ENCODE data around the gene CTNND1. TPM values are rescaled to one million over a fixed set of nuclear protein-coding genes. Genes with fewer than 3 reads are reported as not detected.

Gene CTNND1
- total RNA-seq, 2 donors from 2014 or later: 190 to 216 TPM

GRCh38 chr11:57741132-57742086, 20.2 kb upstream of the CTNND1 start, which contains the start of gene SELENOH:
TSS of gene SELENOH (plus strand) at chr11:57741491. CDS start at chr11:57741596, 105 bp downstream.
- Mint-ChIP-seq H3K4me3 (peak within 1 kb of the TSS; percentile 98), H3K27ac (peak within 1 kb of the TSS; percentile 97), H3K9me3 (no peaks in the 10 kb centered on the region), H3K27me3 (ENCODE audit: insufficient read depth) (no peaks in the 10 kb centered on the region), H3K4me1 (peaks cover 11% of the 10 kb centered on the region), H3K36me3 (ENCODE audit: low read depth) (peaks cover 50% of the 10 kb centered on the region)
- Histone ChIP-seq H3K27me3 (ENCODE audit: control insufficient read depth, insufficient read depth, low read length, poor library complexity, severe bottlenecking) (no peaks in the 10 kb centered on the region), H3K36me3 (ENCODE audit: control insufficient read depth, insufficient read depth, low read length) (peaks cover 66% of the 10 kb centered on the region), H3K4me3 (ENCODE audit: low read length) (peak within 1 kb of the TSS; percentile 94), H3K4me1 (ENCODE audit: control insufficient read depth, insufficient read depth, low read length) (no peaks in the 10 kb centered on the region), H3K9me3 (ENCODE audit: control insufficient read depth, low read length) (no peaks in the 10 kb centered on the region), H3K9ac (ENCODE audit: extremely low read depth, low read length, poor library complexity, severe bottlenecking) (peak within 1 kb of the TSS; percentile 87), H3K27ac (ENCODE audit: low read depth, low read length) (peak within 1 kb of the TSS; percentile 86)
- WGBS, 2 experiments (ENCODE audit: insufficient coverage in 1 of 2, insufficient read length in 1 of 2): 0% methylated on average over 42 to 75 of the region's 75 CpGs
- TF ChIP-seq CTCF (conservative IDR thresholded peaks at IDR 0.05): no peak
- peak; percentile 99 for DNase-seq

GRCh38 chr11:57742087-57742452, 19.5 kb upstream of the CTNND1 start:
- peaks cover 9% of the 10 kb centered on the region for H3K4me1 Mint-ChIP-seq
- 0 to 3% methylated on average over 2 to 10 of the region's 10 CpGs for WGBS, 2 experiments (ENCODE audit: insufficient coverage in 1 of 2, insufficient read length in 1 of 2)
- no peaks in the 10 kb centered on the region for H3K27me3 Mint-ChIP-seq (ENCODE audit: insufficient read depth)
- no peaks in the 10 kb centered on the region for H3K4me1 ChIP-seq (ENCODE audit: control insufficient read depth, insufficient read depth, low read length)
- TF ChIP-seq CTCF (conservative IDR thresholded peaks at IDR 0.05): no peak
- peaks cover 49% of the 10 kb centered on the region for H3K36me3 Mint-ChIP-seq (ENCODE audit: low read depth)
- no peaks in the 10 kb centered on the region for H3K9me3 ChIP-seq (ENCODE audit: control insufficient read depth, low read length)
- peak overlapping the region; percentile 86 for H3K27ac ChIP-seq (ENCODE audit: low read depth, low read length)
- H3K27me3 ChIP-seq (ENCODE audit: control insufficient read depth, insufficient read depth, low read length, poor library complexity, severe bottlenecking): no peaks in the 10 kb centered on the region
- no peak for DNase-seq
- H3K4me3 ChIP-seq (ENCODE audit: low read length): peak overlapping the region; percentile 94
- peak overlapping the region; percentile 87 for H3K9ac ChIP-seq (ENCODE audit: extremely low read depth, low read length, poor library complexity, severe bottlenecking)
- H3K9me3 Mint-ChIP-seq: no peaks in the 10 kb centered on the region
- H3K4me3 Mint-ChIP-seq: peak overlapping the region; percentile 98
- H3K36me3 ChIP-seq (ENCODE audit: control insufficient read depth, insufficient read depth, low read length): peaks cover 66% of the 10 kb centered on the region
- peak overlapping the region; percentile 97 for H3K27ac Mint-ChIP-seq

- Histone ChIP-seq H3K27me3 (ENCODE audit: control insufficient read depth, insufficient read depth, low read length, poor library complexity, severe bottlenecking) (no peaks in the 10 kb centered on the region), H3K27ac (ENCODE audit: low read depth, low read length) (no peak overlapping the region)
- H3K4me1 Mint-ChIP-seq: peaks cover 9% of the 10 kb centered on the region
Measured at GRCh38 chr11:57744357-57744756, 17.2 kb upstream of the CTNND1 start.

More at GRCh38 chr11:57744357-57744756, 17.2 kb upstream of the CTNND1 start:
- Mint-ChIP-seq H3K27ac (no peak overlapping the region), H3K36me3 (ENCODE audit: low read depth) (peaks cover 34% of the 10 kb centered on the region), H3K4me3 (no peak overlapping the region), H3K9me3 (no peaks in the 10 kb centered on the region), H3K27me3 (ENCODE audit: insufficient read depth) (no peaks in the 10 kb centered on the region)
- Histone ChIP-seq H3K9ac (ENCODE audit: extremely low read depth, low read length, poor library complexity, severe bottlenecking) (no peak overlapping the region), H3K36me3 (ENCODE audit: control insufficient read depth, insufficient read depth, low read length) (peaks cover 47% of the 10 kb centered on the region), H3K4me3 (ENCODE audit: low read length) (no peak overlapping the region), H3K9me3 (ENCODE audit: control insufficient read depth, low read length) (no peaks in the 10 kb centered on the region), H3K4me1 (ENCODE audit: control insufficient read depth, insufficient read depth, low read length) (no peaks in the 10 kb centered on the region)
- no peak for TF ChIP-seq CTCF (conservative IDR thresholded peaks at IDR 0.05)
- WGBS, 2 experiments (ENCODE audit: insufficient coverage in 1 of 2, insufficient read length in 1 of 2): 89 to 94% methylated on average over 1 to 2 of the region's 2 CpGs
- DNase-seq: no peak

All from endodermal cell (in vitro differentiated cells).